ENCODE data around the gene KY. TPM values are rescaled to one million over a fixed set of nuclear protein-coding genes. Genes with fewer than 3 reads are reported as not detected.

The KY gene
- total and polyA plus RNA-seq, 9 donors: 0.34 to 5.2 (median 0.87) TPM

DNA sequence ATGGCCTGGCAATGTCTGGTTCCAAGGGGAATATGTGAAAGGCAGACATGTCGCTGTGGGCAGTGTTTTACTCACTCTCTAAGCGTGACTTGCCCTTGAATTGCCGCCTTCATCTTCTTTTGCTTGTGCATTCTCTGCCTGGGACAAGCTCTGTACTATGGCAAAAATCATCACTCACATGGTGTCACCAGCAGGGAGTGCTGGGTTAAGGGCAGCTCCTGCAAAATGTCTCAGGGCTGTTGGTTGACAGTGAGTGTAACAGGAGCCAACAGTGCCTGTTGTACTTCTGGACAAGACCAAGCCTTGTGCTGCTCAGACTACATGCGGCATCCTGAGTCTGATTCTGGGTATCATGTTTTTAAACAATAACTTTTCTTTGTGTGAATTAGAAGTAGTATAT is 45.3 kb upstream of the KY start:
- Histone ChIP-seq H3K27me3 (no peaks in the 10 kb centered on the region), H3K36me3 (no peaks in the 10 kb centered on the region), H3K9me3 (no peaks in the 10 kb centered on the region), H3K4me3 (no peak overlapping the region), H3K27ac (no peak overlapping the region), H3K4me1 (ENCODE audit: insufficient read depth) (no peaks in the 10 kb centered on the region)
- TF ChIP-seq POLR2A (IDR thresholded peaks at IDR 0.05) (no peak), EP300 (IDR thresholded peaks at IDR 0.05) (no peak)
- TF ChIP-seq, protein P1, sequence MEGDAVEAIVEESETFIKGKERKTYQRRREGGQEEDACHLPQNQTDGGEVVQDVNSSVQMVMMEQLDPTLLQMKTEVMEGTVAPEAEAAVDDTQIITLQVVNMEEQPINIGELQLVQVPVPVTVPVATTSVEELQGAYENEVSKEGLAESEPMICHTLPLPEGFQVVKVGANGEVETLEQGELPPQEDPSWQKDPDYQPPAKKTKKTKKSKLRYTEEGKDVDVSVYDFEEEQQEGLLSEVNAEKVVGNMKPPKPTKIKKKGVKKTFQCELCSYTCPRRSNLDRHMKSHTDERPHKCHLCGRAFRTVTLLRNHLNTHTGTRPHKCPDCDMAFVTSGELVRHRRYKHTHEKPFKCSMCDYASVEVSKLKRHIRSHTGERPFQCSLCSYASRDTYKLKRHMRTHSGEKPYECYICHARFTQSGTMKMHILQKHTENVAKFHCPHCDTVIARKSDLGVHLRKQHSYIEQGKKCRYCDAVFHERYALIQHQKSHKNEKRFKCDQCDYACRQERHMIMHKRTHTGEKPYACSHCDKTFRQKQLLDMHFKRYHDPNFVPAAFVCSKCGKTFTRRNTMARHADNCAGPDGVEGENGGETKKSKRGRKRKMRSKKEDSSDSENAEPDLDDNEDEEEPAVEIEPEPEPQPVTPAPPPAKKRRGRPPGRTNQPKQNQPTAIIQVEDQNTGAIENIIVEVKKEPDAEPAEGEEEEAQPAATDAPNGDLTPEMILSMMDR (IDR thresholded peaks at IDR 0.05): no peak
- DNase-seq: no peak
- WGBS, 3 donors: 85 to 93% (median 89%) methylated on average over 4 of the region's 4 CpGs
- intact Hi-C loops (cut with DNase I): no loop called here

DNA sequence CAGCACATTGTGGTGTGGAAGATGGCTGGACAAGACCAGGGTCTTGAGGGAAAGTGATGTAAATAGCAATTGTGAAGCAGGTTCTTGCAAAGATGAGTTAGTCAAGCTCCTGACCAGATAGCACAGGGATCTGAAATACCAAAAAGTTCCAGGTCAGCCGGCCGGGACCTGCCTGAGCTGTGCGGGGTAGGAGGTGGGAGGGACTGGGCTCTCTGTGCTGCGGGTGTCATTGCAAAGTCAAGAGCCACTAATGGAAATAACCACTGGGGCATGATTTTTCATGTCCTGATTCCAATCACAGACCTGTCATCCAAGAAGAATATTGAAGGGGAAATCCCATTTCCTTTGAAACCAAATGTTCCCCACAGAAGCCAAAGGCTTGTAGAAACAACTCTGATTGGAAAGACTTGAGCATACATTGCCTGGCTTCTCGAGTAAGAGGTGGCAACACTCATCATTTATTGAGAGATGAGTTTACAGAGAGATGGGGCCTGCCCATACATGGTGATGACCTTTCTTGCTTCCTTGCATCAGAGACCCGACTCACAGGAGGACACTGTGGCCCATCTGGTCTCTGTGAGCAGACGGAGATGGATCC is 44.2 kb upstream of the KY start:
- WGBS, 3 donors: 60 to 79% (median 75%) methylated on average over 7 of the region's 7 CpGs
- TF ChIP-seq POLR2A (IDR thresholded peaks at IDR 0.05) (no peak), EP300 (IDR thresholded peaks at IDR 0.05) (no peak)
- TF ChIP-seq, protein P1 (IDR thresholded peaks at IDR 0.05): no peak
- H3K27me3 ChIP-seq: no peaks in the 10 kb centered on the region
- intact Hi-C loops (cut with DNase I): no loop called here
- DNase-seq: no peak
- H3K4me3 ChIP-seq: no peak overlapping the region
- no peak overlapping the region for H3K27ac ChIP-seq
- no peaks in the 10 kb centered on the region for H3K9me3 ChIP-seq
- H3K36me3 ChIP-seq: no peaks in the 10 kb centered on the region
- H3K4me1 ChIP-seq (ENCODE audit: insufficient read depth): no peaks in the 10 kb centered on the region

DNA sequence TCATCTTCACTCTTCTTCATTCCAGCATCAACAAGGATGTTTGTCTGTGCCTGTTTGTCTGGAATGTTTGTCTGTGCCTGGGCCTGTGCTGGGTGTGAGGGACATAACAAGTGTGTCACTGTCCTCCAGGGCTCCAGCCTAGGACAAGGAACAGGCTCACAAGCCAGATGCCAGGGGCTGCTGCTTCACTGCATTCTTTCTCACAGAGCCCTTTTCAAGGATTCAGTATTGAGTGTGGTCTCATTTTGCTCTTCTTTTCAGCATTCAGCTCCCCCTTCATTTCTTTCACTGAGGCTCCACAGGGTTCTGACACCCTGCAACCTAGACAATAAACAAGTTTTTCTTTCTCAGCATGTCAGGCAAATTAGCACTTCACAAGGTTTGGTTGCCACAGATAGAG is 43.6 kb upstream of the KY start:
- no peaks in the 10 kb centered on the region for H3K9me3 ChIP-seq
- H3K4me3 ChIP-seq: no peak overlapping the region
- DNase-seq: no peak
- intact Hi-C loops (cut with DNase I): no loop called here
- no peaks in the 10 kb centered on the region for H3K36me3 ChIP-seq
- no peaks in the 10 kb centered on the region for H3K27me3 ChIP-seq
- no peaks in the 10 kb centered on the region for H3K4me1 ChIP-seq (ENCODE audit: insufficient read depth)
- TF ChIP-seq EP300 (IDR thresholded peaks at IDR 0.05) (no peak), POLR2A (IDR thresholded peaks at IDR 0.05) (no peak)
- TF ChIP-seq, protein P1 (IDR thresholded peaks at IDR 0.05): no peak
- H3K27ac ChIP-seq: no peak overlapping the region

DNA sequence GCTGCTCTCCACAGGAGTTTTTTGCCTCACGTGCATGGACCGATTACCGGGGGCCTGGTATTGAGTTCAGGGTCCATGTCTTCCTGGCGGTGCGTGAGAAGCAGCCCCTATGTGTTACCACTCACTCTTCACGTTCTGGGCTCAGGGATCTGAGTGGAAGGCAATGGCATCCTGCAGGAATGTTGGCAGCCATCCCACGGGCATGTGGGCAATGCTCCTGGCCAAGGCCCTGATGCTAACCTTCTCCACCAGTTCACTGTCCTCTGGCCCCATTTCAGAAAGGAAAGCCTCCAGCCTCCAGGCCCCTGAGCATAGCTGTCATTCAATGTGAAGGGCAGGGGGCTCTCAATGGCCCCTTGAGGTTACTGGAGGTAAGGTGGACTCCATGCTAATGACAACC is 43.0 kb upstream of the KY start:
- no peak overlapping the region for H3K4me3 ChIP-seq
- no peak for DNase-seq
- no peaks in the 10 kb centered on the region for H3K36me3 ChIP-seq
- H3K4me1 ChIP-seq (ENCODE audit: insufficient read depth): no peaks in the 10 kb centered on the region
- TF ChIP-seq EP300 (IDR thresholded peaks at IDR 0.05) (no peak), POLR2A (IDR thresholded peaks at IDR 0.05) (no peak)
- TF ChIP-seq, protein P1 (IDR thresholded peaks at IDR 0.05): no peak
- intact Hi-C loops (cut with DNase I): no loop called here
- no peaks in the 10 kb centered on the region for H3K27me3 ChIP-seq
- WGBS, 3 donors: 75 to 78% (median 77%) methylated on average over 7 of the region's 7 CpGs
- H3K27ac ChIP-seq: no peak overlapping the region
- no peaks in the 10 kb centered on the region for H3K9me3 ChIP-seq
